ENCODE measurements around the gene PSMB10.

GRCh38 chr16:67924140-67924906, 12.3 kb downstream of the PSMB10 start:
- no peak for TF ChIP-seq CTCF (IDR thresholded peaks at IDR 0.05)
- no peak for TF ChIP-seq EP300 (IDR thresholded peaks at IDR 0.05)
